UCSD-AML1 (cell line): Measurements from ENCODE around the gene DTX1.

ENCODE experiments used
- DNase-seq: peaks from one replicate; lab custom pipeline; 2025; ENCODE audit not compliant: unreplicated experiment; lab: John Stamatoyannopoulos, UW

DTX1 gene

GRCh38 chr12:113070117-113070906 is 13.8 kb downstream of the DTX1 start:
- peak; percentile 85 for DNase-seq

GRCh38 chr12:113071135-113072112 is 14.9 kb downstream of the DTX1 start:
- no peak for DNase-seq

- DNase-seq, result no peak
Observed at GRCh38 chr12:113072136-113072535, 15.6 kb downstream of the DTX1 start.

GRCh38 chr12:113073586-113073985 is 17.1 kb downstream of the DTX1 start:
- DNase-seq, result no peak

- no peak for DNase-seq
Observed at GRCh38 chr12:113075137-113075683, 18.7 kb downstream of the DTX1 start.

GRCh38 chr12:113077057-113077858 is 20.7 kb downstream of the DTX1 start:
- no peak for DNase-seq

GRCh38 chr12:113077859-113078255 is 21.3 kb downstream of the DTX1 start:
- DNase-seq, result no peak

GRCh38 chr12:113081873-113082272 is 25.3 kb downstream of the DTX1 start:
- no peak for DNase-seq

- DNase-seq, result no peak
Observed at GRCh38 chr12:113082486-113083148, 26.1 kb downstream of the DTX1 start.

- DNase-seq, result no peak
Observed at GRCh38 chr12:113083863-113084435, 27.4 kb downstream of the DTX1 start.

- DNase-seq, result peak; percentile 35
Observed at GRCh38 chr12:113086249-113087164, 30.0 kb downstream of the DTX1 start.

- DNase-seq, result no peak
Observed at GRCh38 chr12:113087193-113087592, 30.7 kb downstream of the DTX1 start.

- DNase-seq, result no peak
Observed at GRCh38 chr12:113088037-113088436, 31.5 kb downstream of the DTX1 start.

- peak; percentile 61 for DNase-seq
Observed at GRCh38 chr12:113088971-113089756, 32.6 kb downstream of the DTX1 start.

- DNase-seq, result no peak
Observed at GRCh38 chr12:113089839-113090238, 33.3 kb downstream of the DTX1 start.

- no peak for DNase-seq
Observed at GRCh38 chr12:113090740-113091139, 34.2 kb downstream of the DTX1 start.

GRCh38 chr12:113091506-113091905 is 35.0 kb downstream of the DTX1 start:
- DNase-seq, result no peak
